HepG2 (cell line): ENCODE data around the gene RFX2. TPM values are rescaled to one million over a fixed set of nuclear protein-coding genes. Genes with fewer than 3 reads are reported as not detected.
"Not testable (repeated sequence)": the region's sequence is repeated elsewhere in the genome, so short reads cannot be mapped to it uniquely, and the experiment has no call there.

Source experiments
- ATAC-seq: fragments of 200-7000 bp; cut with Tn5 transposase; 3 replicates; pipeline ENCODE4 v1.9.1; 2020; ENCODE audit warnings: mild to moderate bottlenecking, moderate library complexity
- BruUV-seq: library from RNA; stranded (reverse); fragments of 400-500 nt; replicated peaks from 2 replicates; lab custom pipeline; 2021; lab: Mats Ljungman, UMichigan
- CTCF ChIA-PET: fragments of 300-600 bp; formaldehyde crosslinking; extraction: SDS; loops from one replicate; lab custom pipeline; 2021; ENCODE audit warnings: low total read pairs, inconsistent platforms, low intra/inter-chr PET ratio; lab: Yijun Ruan, JAX
- POLR2A ChIA-PET: fragments of 350-600 bp; sonication (Branson Sonifier 250); formaldehyde crosslinking; loops from one replicate; lab custom pipeline; 2020; ENCODE audit warnings: antibody characterized with exemption, inconsistent platforms; lab: Yijun Ruan, JAX
- DNase-seq: peaks from one replicate; pipeline ENCODE4 v3.0.0-alpha.2; 2015; ENCODE audit warnings: low spot score
- FAIRE-seq: peaks from 3 replicates; lab custom pipeline; 2011; peaks lifted over from hg19 to GRCh38; lab: Jason Lieb, UNC
- H2AFZ ChIP-seq: one replicate; pipeline ENCODE4 v1.6.1; 2011; ENCODE audit warnings: low read length, inconsistent platforms
- H3K27ac ChIP-seq: fragments of 300-600 bp; 3 replicates; pipeline ENCODE4 v1.8.0; 2011; ENCODE audit warnings: mixed run types, mild to moderate bottlenecking, mixed read lengths, low read length, inconsistent platforms; ENCODE audit not compliant: insufficient read depth; ENCODE audit errors: extremely low read length
- H3K27me3 ChIP-seq, 2 experiments: fragments of 200-600 bp in 1 of 2; 2 replicates in 1 of 2; 3 replicates in 1 of 2; pipeline versions ENCODE4 v1.6.0 to v1.8.0; 2011; ENCODE audit warnings: low read length in 2 of 2, mild to moderate bottlenecking in 2 of 2, moderate library complexity in 2 of 2, inconsistent platforms in 1 of 2; ENCODE audit not compliant: insufficient read depth in 2 of 2, control insufficient read depth in 1 of 2
- H3K36me3 ChIP-seq, 2 experiments: fragments of 200-600 bp in 1 of 2; replicated peaks in 1 of 2; 2 replicates in 1 of 2; 3 replicates in 1 of 2; pipeline versions ENCODE4 v1.5.1 to v1.8.0; 2011; ENCODE audit warnings: low read length in 2 of 2, inconsistent platforms in 1 of 2; ENCODE audit not compliant: insufficient read depth in 2 of 2, control insufficient read depth in 1 of 2
- H3K4me1 ChIP-seq: 2 replicates; pipeline ENCODE4 v1.5.1; 2012; ENCODE audit warnings: low read length, inconsistent platforms; ENCODE audit not compliant: insufficient read depth
- H3K4me2 ChIP-seq: 2 replicates; pipeline ENCODE4 v1.6.0; 2011; ENCODE audit warnings: low read depth, low read length, inconsistent platforms
- H3K4me3 ChIP-seq, 3 experiments: fragments of 200-600 bp in 1 of 3; sonication (generic), shearing (Covaris generic) in 1 of 3; replicated peaks in 1 of 3; 2 replicates each; pipeline ENCODE4 v1.5.1; 2011 to 2016; ENCODE audit warnings: low read length in 3 of 3, inconsistent platforms in 2 of 3, low read depth in 2 of 3, mild to moderate bottlenecking in 2 of 3, control low read depth in 1 of 3, mixed read lengths in 1 of 3; ENCODE audit not compliant: insufficient read depth in 1 of 3
- H3K79me2 ChIP-seq: one replicate; pipeline ENCODE4 v1.6.1; 2011; ENCODE audit warnings: low read length, inconsistent platforms; ENCODE audit not compliant: insufficient read depth
- H3K9ac ChIP-seq: 2 replicates; pipeline ENCODE4 v1.6.0; 2011; ENCODE audit warnings: mild to moderate bottlenecking, low read depth, low read length, inconsistent platforms; ENCODE audit not compliant: insufficient read depth
- H3K9me3 ChIP-seq: 2 replicates; pipeline ENCODE4 v1.5.1; 2012; ENCODE audit warnings: mild to moderate bottlenecking, low read length
- H4K20me1 ChIP-seq: 2 replicates; pipeline ENCODE4 v1.6.0; 2011; ENCODE audit warnings: inconsistent platforms, mild to moderate bottlenecking, low read length, moderate library complexity; ENCODE audit not compliant: insufficient read depth
- JUN ChIP-seq: sonication (generic); formaldehyde crosslinking; IDR thresholded peaks from 2 replicates; pipeline ENCODE4 v1.4.0; 2020; ENCODE audit warnings: mild to moderate bottlenecking, missing genetic modification reagents
- NAIF1 ChIP-seq: sonication (generic); formaldehyde crosslinking; IDR thresholded peaks from 2 replicates; pipeline ENCODE4 v1.5.0; 2020; ENCODE audit warnings: mild to moderate bottlenecking, missing genetic modification reagents, borderline replicate concordance
- RFX1 ChIP-seq: fragments of 450-650 bp; IDR thresholded peaks from 2 replicates; pipeline ENCODE4 v1.6.1; 2017
- SMYD3 ChIP-seq: sonication (generic); formaldehyde crosslinking; IDR thresholded peaks from 2 replicates; pipeline ENCODE4 v1.8.1; 2023; ENCODE audit warnings: mild to moderate bottlenecking, missing genetic modification reagents
- TFE3 ChIP-seq: IDR thresholded peaks from 2 replicates; pipeline ENCODE4 v1.6.1; 2016
- ZNF205 ChIP-seq: IDR thresholded peaks from 2 replicates; pipeline ENCODE4 v1.6.1; 2018; ENCODE audit warnings: missing biosample characterization, missing genetic modification reagents
- ZNF225 ChIP-seq: sonication (generic); formaldehyde crosslinking; IDR thresholded peaks from 2 replicates; pipeline ENCODE4 v1.4.0; 2020; ENCODE audit warnings: mild to moderate bottlenecking, missing genetic modification reagents
- ZNF496 ChIP-seq: sonication (generic); formaldehyde crosslinking; IDR thresholded peaks from 2 replicates; pipeline ENCODE4 v1.8.1; 2023; ENCODE audit warnings: mild to moderate bottlenecking, moderate library complexity, missing genetic modification reagents; ENCODE audit not compliant: insufficient replicate concordance
- WGBS: methylation state at CpG from one replicate; pipeline ENCODE4 v1.1.6; 2017; ENCODE audit warnings: low lambda C conversion rate; 5-methylcytosine and 5-hydroxymethylcytosine counted together
- in situ Hi-C: cut with HindIII; loops from 2 replicates; pipeline ENCODE4 v1.10.0; 2017; ENCODE audit warnings: low pct_unique_long_range_greater_than_20kb; ENCODE audit not compliant: extremely low pct_ligation_motif_present
- intact Hi-C: fragments of 100-400 bp; cut with micrococcal nuclease; formaldehyde crosslinking; loops from one replicate; pipeline ENCODE4 v1.10.0; 2022; ENCODE audit not compliant: unreplicated experiment
- polyA plus RNA-seq, 8 experiments: library from polyadenylated mRNA; depleted of rRNA in 3 of 8; stranded (reverse) in 7 of 8; unstranded in 1 of 8; fragments of >200 nt; fragmentation: Illumina TruSeq in 4 of 8; extraction: Trizol in 4 of 8; gene quantifications; 2 replicates each; pipeline versions ENCODE4 v1.2.1 to v1.2.3, GENCODE V29; 2011 to 2016; ENCODE audit warnings: low read depth in 4 of 8, missing spikeins in 1 of 8, mixed read lengths in 1 of 8; ENCODE audit not compliant: insufficient read depth in 1 of 8
- total RNA-seq, 5 experiments: library from RNA; depleted of rRNA; stranded (reverse); fragments of >200 nt; fragmentation: Illumina TruSeq; extraction: Trizol; gene quantifications; 2 replicates each; pipeline ENCODE4 v1.2.3, GENCODE V29; 2016; ENCODE audit warnings: low read depth in 1 of 5
- TF ChIP-seq, protein P1 (sequence below): sonication (generic); formaldehyde crosslinking; IDR thresholded peaks from 2 replicates; pipeline ENCODE4 v1.9.0; 2022; ENCODE audit warnings: missing genetic modification reagents, mild to moderate bottlenecking, borderline replicate concordance

Gene RFX2
- total and polyA plus RNA-seq, 2 of the 13 experiments (the other 11 are each of a cell fraction or from before 2014, with no cell fraction given): 2.8 to 3.3 TPM

- POLR2A ChIA-PET, CTCF ChIA-PET, H3K79me2 ChIP-seq, ATAC-seq, H3K4me2 ChIP-seq, H3K36me3 ChIP-seq, intact Hi-C loops, BruUV-seq, H3K9me3 ChIP-seq, H3K9ac ChIP-seq, H2AFZ ChIP-seq, FAIRE-seq, in situ Hi-C loops, DNase-seq, H4K20me1 ChIP-seq, H3K4me3 ChIP-seq, H3K27ac ChIP-seq: not testable (repeated sequence)
- H3K27me3 ChIP-seq: peaks cover 0 to 10% of the 10 kb centered on the region in 2 experiments; a peak in 3 of 5 replicates
- WGBS: 71% methylated on average over 15 of the region's 15 CpGs
- peaks cover 33% of the 10 kb centered on the region for H3K4me1 ChIP-seq
Observed at GRCh38 chr19:6106643-6107294, 3.5 kb downstream of the RFX2 start.

DNA sequence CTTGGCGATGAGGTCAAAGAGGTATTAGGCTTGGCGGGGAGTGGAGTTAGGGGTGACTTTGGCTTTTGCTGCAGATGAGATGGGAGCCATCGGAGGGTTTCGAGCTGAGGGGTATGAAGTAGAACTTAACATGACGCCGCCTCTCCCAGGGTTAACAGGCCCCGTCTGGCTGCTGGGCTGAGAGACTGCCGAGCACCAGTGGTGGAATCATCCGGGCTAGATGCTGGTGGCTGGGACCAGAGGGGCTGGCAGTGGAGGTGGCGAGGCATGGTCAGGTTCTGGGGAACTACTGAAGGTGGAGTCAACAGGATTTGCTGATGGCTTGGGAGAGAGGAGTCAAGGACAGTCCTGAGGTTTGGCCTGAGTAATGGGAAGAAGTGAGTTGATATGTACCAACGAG is 4.9 kb downstream of the RFX2 start:
- in situ Hi-C loops (no loop called here), intact Hi-C loops (no loop called here)
- CTCF ChIA-PET: no interaction called here
- Histone ChIP-seq H3K4me1 (peaks cover 27% of the 10 kb centered on the region), H3K79me2 (no peaks in the 10 kb centered on the region), H3K36me3 (no peaks in the 10 kb centered on the region), H3K9ac (no peak overlapping the region), H3K27me3 (peaks cover 0 to 10% of the 10 kb centered on the region in 2 experiments; a peak in 3 of 5 replicates), H4K20me1 (no peaks in the 10 kb centered on the region), H3K27ac (no peak overlapping the region), H3K4me2 (no peak overlapping the region), H3K9me3 (no peaks in the 10 kb centered on the region), H2AFZ (no peak overlapping the region), H3K4me3 (no peak overlapping the region)
- FAIRE-seq: no peak
- no peak for DNase-seq
- no TSS peak for BruUV-seq
- POLR2A ChIA-PET: no interaction called here
- 78% methylated on average over 11 of the region's 11 CpGs for WGBS
- no peak for ATAC-seq
- TF ChIP-seq ZNF496 (no peak), JUN (CRISPR knock-in tag) (no peak), NAIF1 (CRISPR knock-in tag) (no peak), ZNF225 (CRISPR knock-in tag) (no peak), RFX1 (no peak), ZNF205 (CRISPR knock-in tag) (no peak), SMYD3 (CRISPR knock-in tag) (no peak), TFE3 (no peak)
- TF ChIP-seq, protein P1, sequence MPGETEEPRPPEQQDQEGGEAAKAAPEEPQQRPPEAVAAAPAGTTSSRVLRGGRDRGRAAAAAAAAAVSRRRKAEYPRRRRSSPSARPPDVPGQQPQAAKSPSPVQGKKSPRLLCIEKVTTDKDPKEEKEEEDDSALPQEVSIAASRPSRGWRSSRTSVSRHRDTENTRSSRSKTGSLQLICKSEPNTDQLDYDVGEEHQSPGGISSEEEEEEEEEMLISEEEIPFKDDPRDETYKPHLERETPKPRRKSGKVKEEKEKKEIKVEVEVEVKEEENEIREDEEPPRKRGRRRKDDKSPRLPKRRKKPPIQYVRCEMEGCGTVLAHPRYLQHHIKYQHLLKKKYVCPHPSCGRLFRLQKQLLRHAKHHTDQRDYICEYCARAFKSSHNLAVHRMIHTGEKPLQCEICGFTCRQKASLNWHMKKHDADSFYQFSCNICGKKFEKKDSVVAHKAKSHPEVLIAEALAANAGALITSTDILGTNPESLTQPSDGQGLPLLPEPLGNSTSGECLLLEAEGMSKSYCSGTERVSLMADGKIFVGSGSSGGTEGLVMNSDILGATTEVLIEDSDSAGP: no peak
